ENCODE data around the gene CD300A. TPM values are rescaled to one million over a fixed set of nuclear protein-coding genes. Genes with fewer than 3 reads are reported as not detected.

CD300A gene
- total RNA-seq, 1 experiment from 2014 or later: 0.71 TPM

DNA sequence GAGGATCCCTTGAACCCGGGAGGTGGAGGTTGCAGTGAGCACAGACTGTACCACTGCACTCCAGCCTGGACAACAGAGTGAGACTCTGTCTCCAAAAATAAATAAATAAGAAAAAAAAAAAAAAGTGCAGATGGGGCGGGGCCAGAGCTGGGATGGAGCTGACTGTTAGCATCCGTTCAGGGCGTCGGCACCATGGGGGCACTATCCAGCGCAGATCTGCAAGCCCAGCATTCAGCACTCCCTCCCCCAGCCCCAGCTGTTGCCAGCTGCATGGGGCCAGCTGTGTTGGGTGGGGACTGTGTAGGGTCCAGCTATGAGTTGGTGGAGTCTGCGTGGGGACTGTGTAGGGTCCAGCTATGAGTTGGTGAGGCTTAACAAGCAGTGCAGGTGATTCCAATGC is 21.3 kb upstream of the CD300A start:
- H4K20me1 ChIP-seq (ENCODE audit: insufficient read depth): no peaks in the 10 kb centered on the region
- H3K9ac ChIP-seq (ENCODE audit: low read length): no peak overlapping the region
- H3K9me3 ChIP-seq (ENCODE audit: control insufficient read depth in 1 of 2, insufficient read depth in 1 of 2, low read depth in 1 of 2, low read length in 2 of 2): no peaks in the 10 kb centered on the region
- no peak for DNase-seq (ENCODE audit: low read depth, low spot score)
- TF ChIP-seq SP1 (IDR thresholded peaks at IDR 0.05; ENCODE audit: low read depth) (no peak), EGR1 (IDR thresholded peaks at IDR 0.05; ENCODE audit: low read depth) (no peak), EZH2phosphoT487 (IDR thresholded peaks at IDR 0.05; ENCODE audit: borderline replicate concordance) (no peak)
- no TSS peak for BruUV-seq (replicated peaks)
- intact Hi-C loops (cut with micrococcal nuclease): no loop called here
- H3K36me3 ChIP-seq (ENCODE audit: control insufficient read depth in 1 of 2, insufficient read depth in 2 of 2, low read length in 2 of 2): peaks cover 7 to 10% of the 10 kb centered on the region in 2 experiments; a peak in 3 of 4 replicates
- H3K27me3 ChIP-seq (ENCODE audit: insufficient read depth, low read length): no peaks in the 10 kb centered on the region
- H3K9me2 ChIP-seq (ENCODE audit: insufficient read depth): no peaks in the 10 kb centered on the region
- H2AFZ ChIP-seq (ENCODE audit: low read depth, low read length, poor library complexity, severe bottlenecking): no peak overlapping the region
- no peaks in the 10 kb centered on the region for H3K79me2 ChIP-seq (ENCODE audit: insufficient read depth, low read length)
- ChIA-PET RAD21 (ENCODE audit: low non-redundant PET in 1 of 2, low total read pairs in 2 of 2, uncharacterized antibody in 2 of 2, unreplicated experiment in 2 of 2) (no interaction called here), POLR2A (interaction anchor here (1.0 to 1.2 kb wide), 2 partner anchors 9 to 15 kb away, joined by 3 to 4 read pairs; no protein-coding TSS in a partner anchor), CTCF (interaction anchor here (0.8 to 1.4 kb wide), 4 partner anchors 9 to 66 kb away, joined by 3 to 5 read pairs (median 4); no protein-coding TSS in a partner anchor)
- no peak overlapping the region for H3K27ac ChIP-seq (ENCODE audit: low read depth, low read length)
- no peak for ATAC-seq
- H3K4me2 ChIP-seq (ENCODE audit: low read length): no peak overlapping the region
- H3K4me1 ChIP-seq (ENCODE audit: control insufficient read depth in 1 of 2, insufficient read depth in 2 of 2, low read length in 2 of 2): peaks cover 24 to 26% of the 10 kb centered on the region in 2 experiments
- H3K4me3 ChIP-seq (replicated peaks in 1 of 2; ENCODE audit: low read depth in 1 of 2, low read length in 2 of 2): no peak overlapping the region

GRCh38 chr17:74446551-74447500 is 19.6 kb upstream of the CD300A start:
- no TSS peak for BruUV-seq (replicated peaks)
- Histone ChIP-seq H3K4me2 (ENCODE audit: low read length) (no peak overlapping the region), H3K27ac (ENCODE audit: low read depth, low read length) (no peak overlapping the region), H3K9ac (ENCODE audit: low read length) (no peak overlapping the region), H4K20me1 (ENCODE audit: insufficient read depth) (no peaks in the 10 kb centered on the region), H3K36me3 (ENCODE audit: control insufficient read depth in 1 of 2, insufficient read depth in 2 of 2, low read length in 2 of 2) (peaks cover 0 to 6% of the 10 kb centered on the region in 2 experiments; a peak in 1 of 4 replicates), H2AFZ (ENCODE audit: low read depth, low read length, poor library complexity, severe bottlenecking) (no peak overlapping the region), H3K4me3 (replicated peaks in 1 of 2; ENCODE audit: low read depth in 1 of 2, low read length in 2 of 2) (no peak overlapping the region), H3K9me2 (ENCODE audit: insufficient read depth) (no peaks in the 10 kb centered on the region), H3K4me1 (ENCODE audit: control insufficient read depth in 1 of 2, insufficient read depth in 2 of 2, low read length in 2 of 2) (peaks cover 24 to 26% of the 10 kb centered on the region in 2 experiments), H3K79me2 (ENCODE audit: insufficient read depth, low read length) (no peaks in the 10 kb centered on the region), H3K9me3 (ENCODE audit: control insufficient read depth in 1 of 2, insufficient read depth in 1 of 2, low read depth in 1 of 2, low read length in 2 of 2) (no peaks in the 10 kb centered on the region), H3K27me3 (ENCODE audit: insufficient read depth, low read length) (no peaks in the 10 kb centered on the region)
- DNase-seq (ENCODE audit: low read depth, low spot score) (no peak), ATAC-seq (no peak)
- ChIA-PET CTCF (interaction anchor here (0.6 kb wide), 1 partner anchor 9 kb away, joined by 3 read pairs; no protein-coding TSS in a partner anchor), RAD21 (ENCODE audit: low non-redundant PET in 1 of 2, low total read pairs in 2 of 2, uncharacterized antibody in 2 of 2, unreplicated experiment in 2 of 2) (no interaction called here), POLR2A (no interaction called here)
- no peak for TF ChIP-seq ZFX (IDR thresholded peaks at IDR 0.05)
- no peak for TF ChIP-seq EZH2 (IDR thresholded peaks at IDR 0.05)
- no peak for TF ChIP-seq FOSL1 (IDR thresholded peaks at IDR 0.05; ENCODE audit: low read depth)
- no peak for TF ChIP-seq RAD21 (IDR thresholded peaks at IDR 0.05; ENCODE audit: low read depth)
- TF ChIP-seq, protein P1, sequence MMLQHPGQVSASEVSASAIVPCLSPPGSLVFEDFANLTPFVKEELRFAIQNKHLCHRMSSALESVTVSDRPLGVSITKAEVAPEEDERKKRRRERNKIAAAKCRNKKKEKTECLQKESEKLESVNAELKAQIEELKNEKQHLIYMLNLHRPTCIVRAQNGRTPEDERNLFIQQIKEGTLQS (IDR thresholded peaks at IDR 0.05): no peak
- TF ChIP-seq CBX3 (IDR thresholded peaks at IDR 0.05; ENCODE audit: low read depth): no peak
- TF ChIP-seq CEBPB (IDR thresholded peaks at IDR 0.05; ENCODE audit: low read depth): no peak
- TF ChIP-seq ZNF274 (IDR thresholded peaks at IDR 0.05; ENCODE audit: low read depth, low read length): no peak
- no peak for TF ChIP-seq SIN3A (IDR thresholded peaks at IDR 0.05; ENCODE audit: low read depth)
- no peak for TF ChIP-seq EZH2phosphoT487 (IDR thresholded peaks at IDR 0.05; ENCODE audit: borderline replicate concordance)
- TF ChIP-seq TCF7L2 (IDR thresholded peaks at IDR 0.05; ENCODE audit: borderline replicate concordance, extremely low read depth, insufficient read depth, insufficient read length): no peak
- intact Hi-C loops (cut with micrococcal nuclease): no loop called here
